Liver (tissue), 3 donors: ENCODE results near the gene TSPAN17.

Experiments used
- EGR1 ChIP-seq, 2 donors: IDR thresholded peaks; 2 replicates each; pipeline ENCODE4 v1.6.1; 2016 to 2018; ENCODE audit warnings: antibody characterized with exemption in 2 of 2, low read depth in 2 of 2
- FOXA1 ChIP-seq: IDR thresholded peaks from 2 replicates; pipeline ENCODE4 v1.6.1; 2016; ENCODE audit warnings: antibody characterized with exemption
- HNF4A ChIP-seq, 2 donors: conservative IDR thresholded peaks; 2 replicates each; pipeline ENCODE4 v1.6.1; 2016; ENCODE audit warnings: antibody characterized with exemption in 2 of 2, mild to moderate bottlenecking in 2 of 2
- JUND ChIP-seq, 2 donors: IDR thresholded peaks; 2 replicates each; pipeline ENCODE4 v1.6.1; 2016; ENCODE audit warnings: antibody characterized with exemption in 2 of 2
- NR2F2 ChIP-seq: IDR thresholded peaks from 2 replicates; pipeline ENCODE4 v1.6.1; 2016; ENCODE audit warnings: antibody characterized with exemption
- RXRA ChIP-seq, 2 donors: IDR thresholded peaks; 2 replicates each; pipeline ENCODE4 v1.6.1; 2017 to 2018; ENCODE audit warnings: antibody characterized with exemption in 2 of 2, mild to moderate bottlenecking in 1 of 2
- TAF1 ChIP-seq: conservative IDR thresholded peaks from 2 replicates; pipeline ENCODE4 v1.6.1; 2016; ENCODE audit warnings: antibody characterized with exemption, mild to moderate bottlenecking
- YY1 ChIP-seq: IDR thresholded peaks from 2 replicates; pipeline ENCODE4 v1.6.1; 2016; ENCODE audit warnings: antibody characterized with exemption, mild to moderate bottlenecking
- TF ChIP-seq, protein P1 (sequence below): fragments of 150-350 bp; IDR thresholded peaks from 2 replicates; pipeline ENCODE4 v1.5.1; 2017; ENCODE audit warnings: improper control_type of control experiment, low read depth, low read length; ENCODE audit not compliant: missing input control
- TF ChIP-seq, protein P2 (sequence below): IDR thresholded peaks from 2 replicates; pipeline ENCODE4 v1.6.1; 2016; ENCODE audit warnings: antibody characterized with exemption
- donor health status: healthy.
- donor health status: healthy.

DNA sequence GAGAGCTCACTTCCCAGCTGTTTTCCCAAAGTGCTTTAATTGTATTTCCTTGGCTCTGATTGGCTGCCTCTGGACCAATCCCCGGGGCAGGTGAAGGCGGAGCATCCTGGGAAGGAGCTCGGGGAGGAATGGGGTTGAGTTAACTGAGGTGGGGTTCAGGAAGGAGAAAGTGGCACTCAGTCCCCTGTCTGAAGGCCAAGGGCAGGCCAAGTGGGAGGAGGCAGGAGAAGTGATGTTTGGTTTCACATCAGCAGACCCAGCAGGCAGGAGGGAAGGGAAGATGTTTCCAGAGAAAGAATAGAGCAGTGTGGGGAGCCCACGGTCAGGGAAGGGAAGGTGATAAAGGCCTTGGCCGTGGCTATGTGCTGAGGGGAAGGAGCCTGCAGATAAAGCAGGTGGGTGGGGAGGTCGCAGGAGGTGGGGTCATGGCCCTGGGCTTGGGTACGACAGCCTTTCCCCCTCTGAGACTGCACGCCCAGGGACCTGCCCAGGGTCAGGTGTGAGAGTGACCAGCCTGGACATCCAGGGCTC is 3.1 kb downstream of the TSPAN17 start:
- TF ChIP-seq, protein P1, sequence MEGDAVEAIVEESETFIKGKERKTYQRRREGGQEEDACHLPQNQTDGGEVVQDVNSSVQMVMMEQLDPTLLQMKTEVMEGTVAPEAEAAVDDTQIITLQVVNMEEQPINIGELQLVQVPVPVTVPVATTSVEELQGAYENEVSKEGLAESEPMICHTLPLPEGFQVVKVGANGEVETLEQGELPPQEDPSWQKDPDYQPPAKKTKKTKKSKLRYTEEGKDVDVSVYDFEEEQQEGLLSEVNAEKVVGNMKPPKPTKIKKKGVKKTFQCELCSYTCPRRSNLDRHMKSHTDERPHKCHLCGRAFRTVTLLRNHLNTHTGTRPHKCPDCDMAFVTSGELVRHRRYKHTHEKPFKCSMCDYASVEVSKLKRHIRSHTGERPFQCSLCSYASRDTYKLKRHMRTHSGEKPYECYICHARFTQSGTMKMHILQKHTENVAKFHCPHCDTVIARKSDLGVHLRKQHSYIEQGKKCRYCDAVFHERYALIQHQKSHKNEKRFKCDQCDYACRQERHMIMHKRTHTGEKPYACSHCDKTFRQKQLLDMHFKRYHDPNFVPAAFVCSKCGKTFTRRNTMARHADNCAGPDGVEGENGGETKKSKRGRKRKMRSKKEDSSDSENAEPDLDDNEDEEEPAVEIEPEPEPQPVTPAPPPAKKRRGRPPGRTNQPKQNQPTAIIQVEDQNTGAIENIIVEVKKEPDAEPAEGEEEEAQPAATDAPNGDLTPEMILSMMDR, result no peak
- no peak for TF ChIP-seq YY1
- TF ChIP-seq, protein P2, sequence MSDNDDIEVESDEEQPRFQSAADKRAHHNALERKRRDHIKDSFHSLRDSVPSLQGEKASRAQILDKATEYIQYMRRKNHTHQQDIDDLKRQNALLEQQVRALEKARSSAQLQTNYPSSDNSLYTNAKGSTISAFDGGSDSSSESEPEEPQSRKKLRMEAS, result no peak
- TF ChIP-seq TAF1, result no peak
- TF ChIP-seq HNF4A (conservative IDR thresholded peaks at IDR 0.05), result no peak
- no peak for TF ChIP-seq EGR1 (IDR thresholded peaks at IDR 0.05; ENCODE audit: low read depth in 2 of 2)
- TF ChIP-seq FOXA1, result no peak
- TF ChIP-seq JUND (IDR thresholded peaks at IDR 0.05), result no peak
- no peak for TF ChIP-seq RXRA (IDR thresholded peaks at IDR 0.05)
- no peak for TF ChIP-seq NR2F2
